Suprapubic skin (tissue), 4 donors: ENCODE data around the gene SPPL3. TPM values are rescaled to one million over a fixed set of nuclear protein-coding genes. Genes with fewer than 3 reads are reported as not detected.

Experiments
- DNase-seq, 2 donors: peaks; one replicate each; pipeline ENCODE4 v3.0.0-alpha.2; 2019; ENCODE audit warnings: low spot score in 2 of 2
- H3K27ac ChIP-seq: fragments of 200-600 bp; sonication (generic); one replicate; pipeline ENCODE4 v1.5.1; 2019
- H3K27me3 ChIP-seq: fragments of 200-600 bp; sonication (generic); one replicate; pipeline ENCODE4 v1.5.1; 2019
- H3K36me3 ChIP-seq: fragments of 200-600 bp; sonication (generic); one replicate; pipeline ENCODE4 v1.5.1; 2019
- H3K4me1 ChIP-seq: fragments of 200-600 bp; sonication (generic); one replicate; pipeline ENCODE4 v1.5.1; 2019
- H3K4me3 ChIP-seq: fragments of 200-600 bp; sonication (generic); one replicate; pipeline ENCODE4 v1.5.1; 2019; ENCODE audit warnings: mild to moderate bottlenecking
- H3K9me3 ChIP-seq: fragments of 200-600 bp; sonication (generic); one replicate; pipeline ENCODE4 v1.5.1; 2019
- CTCF ChIP-seq, 2 donors: fragments of 200-600 bp in 1 of 2; fragments of 450-650 bp in 1 of 2; sonication (generic) in 1 of 2; IDR thresholded peaks; one replicate each; pipeline ENCODE4 v1.5.1; 2016 to 2019; ENCODE audit warnings: antibody characterized with exemption in 2 of 2, mild to moderate bottlenecking in 1 of 2, moderate library complexity in 1 of 2
- EP300 ChIP-seq: sonication (generic); formaldehyde crosslinking; IDR thresholded peaks from one replicate; pipeline ENCODE4 v1.6.1; 2017; ENCODE audit warnings: antibody characterized with exemption
- POLR2A ChIP-seq, 2 donors: fragments of 450-650 bp; IDR thresholded peaks; one replicate each; pipeline ENCODE4 v1.6.1; 2017; ENCODE audit warnings: antibody characterized with exemption in 2 of 2, mild to moderate bottlenecking in 2 of 2, moderate library complexity in 2 of 2
- POLR2AphosphoS5 ChIP-seq, 3 donors: sonication (generic); formaldehyde crosslinking; IDR thresholded peaks; one replicate each; pipeline ENCODE4 v1.6.1; 2017; ENCODE audit warnings: antibody characterized with exemption in 3 of 3
- WGBS: methylation state at CpG from one replicate; pipeline ENCODE4 v1.1.5; 2018; 5-methylcytosine and 5-hydroxymethylcytosine counted together
- total RNA-seq, 4 donors: library from RNA; depleted of rRNA; stranded (reverse); fragments of >200 nt; gene quantifications; one replicate each; pipeline ENCODE4 v1.1.0, GENCODE V29; 2016

Gene SPPL3
- total RNA-seq, 4 donors from 2014 or later: 64.7 to 91.8 (median 70.6) TPM

DNA sequence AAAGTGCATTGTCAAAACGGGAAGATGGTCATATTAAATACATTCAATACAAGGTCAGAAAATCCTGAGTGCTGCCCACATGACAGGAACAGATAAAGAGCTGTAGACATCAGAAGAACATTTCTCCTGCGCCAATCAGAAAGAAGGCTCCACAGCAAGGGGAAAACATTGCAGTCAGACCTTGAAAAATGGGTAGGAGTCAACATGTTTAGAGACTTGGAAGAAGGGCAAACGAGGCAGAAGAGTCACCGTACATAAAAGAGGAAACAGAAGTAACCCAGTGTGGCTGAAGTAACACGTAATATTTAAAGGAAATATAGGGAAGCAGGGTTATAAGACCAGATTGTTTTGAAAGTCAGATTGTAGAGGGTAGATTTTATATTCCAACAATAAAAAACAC lies 11.9 kb downstream of the SPPL3 start:
- Histone ChIP-seq H3K27ac (no peak overlapping the region), H3K4me1 (peaks cover 36% of the 10 kb centered on the region), H3K27me3 (no peaks in the 10 kb centered on the region), H3K9me3 (no peaks in the 10 kb centered on the region), H3K36me3 (peaks cover 4% of the 10 kb centered on the region), H3K4me3 (no peak overlapping the region)
- TF ChIP-seq POLR2AphosphoS5 (IDR thresholded peaks at IDR 0.05): no peak
- TF ChIP-seq EP300: no peak
- TF ChIP-seq POLR2A (IDR thresholded peaks at IDR 0.05): no peak
- TF ChIP-seq CTCF (IDR thresholded peaks at IDR 0.05): no peak
- 60% methylated on average over 5 of the region's 5 CpGs for WGBS
- no peak for DNase-seq

DNA sequence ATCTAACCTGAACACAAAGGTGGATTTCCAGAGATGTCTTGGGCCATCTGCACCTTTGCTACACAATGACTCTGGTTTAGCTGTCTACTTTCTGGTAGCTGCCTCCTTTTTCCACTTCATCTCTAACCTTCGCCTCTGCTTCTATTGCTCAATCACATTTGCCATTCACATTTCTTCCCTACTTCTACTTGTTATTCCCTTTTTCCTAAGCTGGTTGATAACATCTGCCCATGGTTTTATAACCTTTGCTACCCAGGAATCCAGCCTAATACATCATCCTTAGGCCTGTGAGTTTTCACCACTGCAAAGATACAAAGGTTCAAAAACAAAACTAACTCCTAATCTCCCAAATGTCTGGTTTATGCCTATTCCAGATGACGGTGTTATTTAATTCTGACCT lies 13.2 kb downstream of the SPPL3 start:
- Histone ChIP-seq H3K27ac (no peak overlapping the region), H3K9me3 (no peaks in the 10 kb centered on the region), H3K27me3 (no peaks in the 10 kb centered on the region), H3K4me3 (no peak overlapping the region), H3K4me1 (peaks cover 24% of the 10 kb centered on the region), H3K36me3 (peaks cover 4% of the 10 kb centered on the region)
- no peak for TF ChIP-seq POLR2AphosphoS5 (IDR thresholded peaks at IDR 0.05)
- TF ChIP-seq EP300: no peak
- no peak for TF ChIP-seq CTCF (IDR thresholded peaks at IDR 0.05)
- no peak for TF ChIP-seq POLR2A (IDR thresholded peaks at IDR 0.05)
- 76% methylated on average over 2 of the region's 2 CpGs for WGBS
- no peak for DNase-seq

- H3K4me3 ChIP-seq: no peak overlapping the region
- TF ChIP-seq POLR2AphosphoS5 (IDR thresholded peaks at IDR 0.05) (no peak), POLR2A (IDR thresholded peaks at IDR 0.05) (no peak), CTCF (IDR thresholded peaks at IDR 0.05) (no peak), EP300 (no peak)
- H3K9me3 ChIP-seq: no peaks in the 10 kb centered on the region
- no peaks in the 10 kb centered on the region for H3K36me3 ChIP-seq
- no peaks in the 10 kb centered on the region for H3K27me3 ChIP-seq
- DNase-seq: no peak
- 55% methylated on average over 5 of the region's 5 CpGs for WGBS
- no peak overlapping the region for H3K27ac ChIP-seq
- peaks cover 19% of the 10 kb centered on the region for H3K4me1 ChIP-seq
These were observed 16.7 kb downstream of the SPPL3 start for GRCh38 chr12:120887253-120888043.

DNA sequence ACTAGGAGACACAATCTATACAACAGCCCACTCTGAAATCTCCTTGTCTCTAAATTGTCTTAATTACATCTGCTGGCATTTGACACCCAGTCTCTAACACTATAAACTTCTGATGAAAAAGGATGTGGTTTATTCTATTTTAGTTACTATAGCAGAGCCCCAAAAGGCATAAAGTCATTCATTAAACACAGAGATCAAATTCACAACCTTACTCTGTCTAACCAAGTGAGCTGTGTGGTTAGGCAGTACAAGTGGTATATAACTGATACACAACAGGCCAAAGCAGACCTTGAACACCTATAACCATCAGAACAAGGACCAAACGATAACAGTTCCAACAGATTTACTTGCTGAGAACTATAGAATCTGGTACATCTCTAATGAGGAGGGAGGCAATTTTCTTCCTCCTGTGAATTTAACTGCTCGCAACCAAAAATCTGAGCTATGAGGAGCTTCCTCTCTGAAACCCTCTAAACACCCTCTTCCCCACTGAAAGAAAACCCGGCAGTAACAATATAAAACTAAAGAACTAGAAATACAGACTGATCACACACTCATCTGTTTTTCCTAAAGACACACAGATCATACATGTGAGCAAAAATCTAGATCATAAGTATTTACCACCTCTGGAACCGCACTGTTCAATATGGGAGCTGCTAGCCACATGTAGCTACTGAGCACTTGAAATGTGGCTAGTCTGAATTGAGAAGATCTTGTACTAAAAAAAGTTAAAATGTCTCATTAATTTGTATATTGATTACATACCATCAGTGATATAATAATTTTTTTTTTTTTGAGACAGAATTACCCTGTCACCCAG lies 17.7 kb downstream of the SPPL3 start:
- WGBS: 76% methylated on average over 4 of the region's 4 CpGs
- H3K36me3 ChIP-seq: no peaks in the 10 kb centered on the region
- no peaks in the 10 kb centered on the region for H3K9me3 ChIP-seq
- TF ChIP-seq CTCF (IDR thresholded peaks at IDR 0.05) (no peak), EP300 (no peak), POLR2AphosphoS5 (IDR thresholded peaks at IDR 0.05) (no peak), POLR2A (IDR thresholded peaks at IDR 0.05) (no peak)
- peaks cover 16% of the 10 kb centered on the region for H3K4me1 ChIP-seq
- H3K27ac ChIP-seq: no peak overlapping the region
- H3K27me3 ChIP-seq: no peaks in the 10 kb centered on the region
- no peak overlapping the region for H3K4me3 ChIP-seq
- DNase-seq: no peak

- Histone ChIP-seq H3K9me3 (no peaks in the 10 kb centered on the region), H3K27me3 (no peaks in the 10 kb centered on the region), H3K27ac (no peak overlapping the region), H3K36me3 (no peaks in the 10 kb centered on the region), H3K4me3 (no peak overlapping the region), H3K4me1 (peaks cover 13% of the 10 kb centered on the region)
- TF ChIP-seq POLR2A (IDR thresholded peaks at IDR 0.05) (no peak), EP300 (no peak), POLR2AphosphoS5 (IDR thresholded peaks at IDR 0.05) (no peak), CTCF (IDR thresholded peaks at IDR 0.05) (no peak)
- no peak for DNase-seq
- 100% methylated on average over 2 of the region's 2 CpGs for WGBS
These were observed 18.6 kb downstream of the SPPL3 start for GRCh38 chr12:120885521-120885920.
